Measurements from ENCODE around the gene SWT1.

- TF ChIP-seq POLR2A (IDR thresholded peaks at IDR 0.05) (no peak), CTCF (IDR thresholded peaks at IDR 0.05) (no peak)
Measured at GRCh38 chr1:185295091-185295490, 138.1 kb downstream of the SWT1 start.
